Activated CD4-positive, alpha-beta T cell treated with anti-CD3 and anti-CD28 coated beads, Interleukin-2, amount 10 ng/mL, durations not matched to agents 7 days and 5 days (primary cell): ENCODE data around the gene TCP10L. TPM values are rescaled to one million over a fixed set of nuclear protein-coding genes. Genes with fewer than 3 reads are reported as not detected.
"Not testable (repeated sequence)": the region's sequence is repeated elsewhere in the genome, so short reads cannot be mapped to it uniquely, and the experiment has no call there.

Source experiments
- CTCF ChIA-PET: fragments of 350-600 bp; sonication (Branson Sonifier 250); formaldehyde crosslinking; loops from one replicate; lab custom pipeline; 2021; ENCODE audit warnings: antibody characterized with exemption; lab: Charles Lee
- POLR2A ChIA-PET: fragments of 350-600 bp; sonication (Branson Sonifier 250); formaldehyde crosslinking; loops from one replicate; lab custom pipeline; 2021; ENCODE audit warnings: antibody characterized with exemption; lab: Charles Lee
- DNase-seq: peaks from one replicate; pipeline ENCODE4 v3.0.0-alpha.2; 2020
- H3K27ac Mint-ChIP-seq: one replicate; pipeline ENCODE4 v1.8.0; 2021; ENCODE audit warnings: mild to moderate bottlenecking, moderate library complexity, mixed read lengths
- H3K27me3 Mint-ChIP-seq: one replicate; pipeline ENCODE4 v1.8.0; 2021; ENCODE audit warnings: mixed read lengths
- H3K36me3 Mint-ChIP-seq: one replicate; pipeline ENCODE4 v1.8.0; 2021; ENCODE audit warnings: low read depth, mixed read lengths
- H3K4me1 Mint-ChIP-seq: one replicate; pipeline ENCODE4 v1.8.0; 2021; ENCODE audit warnings: mixed read lengths
- H3K4me3 Mint-ChIP-seq: one replicate; pipeline ENCODE4 v1.8.0; 2021; ENCODE audit warnings: mild to moderate bottlenecking, moderate library complexity, mixed read lengths
- H3K9me3 Mint-ChIP-seq: one replicate; pipeline ENCODE4 v1.8.0; 2021; ENCODE audit warnings: mixed read lengths
- total RNA-seq, 2 experiments: library from RNA; stranded (reverse); gene quantifications; one replicate each; pipeline ENCODE4 v1.2.3, GENCODE V29; 2021

TCP10L gene
- total RNA-seq, 2 experiments from 2014 or later: 0.71 to 0.72 TPM

DNA sequence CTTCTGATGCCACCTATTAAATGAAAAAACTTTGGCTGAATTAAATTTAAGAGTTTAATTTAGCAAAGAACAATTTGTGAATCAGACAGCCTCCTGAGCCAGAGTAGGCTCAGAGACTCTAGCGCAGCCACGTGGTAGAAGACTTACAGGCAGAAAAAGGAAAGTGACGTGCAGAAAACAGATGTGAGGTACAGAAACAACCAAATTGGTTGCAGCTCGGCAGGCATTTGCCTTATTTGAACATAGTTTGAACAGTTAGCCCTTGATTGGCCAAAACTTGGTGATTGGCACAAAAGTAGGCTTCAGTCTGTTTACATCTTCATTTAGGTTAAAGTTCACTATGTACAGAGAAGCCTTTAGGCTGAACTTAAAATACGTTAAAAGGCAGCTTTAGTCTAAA is 22.9 kb downstream of the TCP10L start:
- CTCF ChIA-PET: no interaction called here
- H3K4me1 Mint-ChIP-seq: peaks cover 6% of the 10 kb centered on the region
- peaks cover 4% of the 10 kb centered on the region for H3K36me3 Mint-ChIP-seq
- POLR2A ChIA-PET: no interaction called here
- no peak overlapping the region for H3K27ac Mint-ChIP-seq
- H3K9me3 Mint-ChIP-seq: peaks cover 9% of the 10 kb centered on the region
- peaks cover 3% of the 10 kb centered on the region for H3K27me3 Mint-ChIP-seq
- no peak overlapping the region for H3K4me3 Mint-ChIP-seq
- DNase-seq: peak; percentile 29

DNA sequence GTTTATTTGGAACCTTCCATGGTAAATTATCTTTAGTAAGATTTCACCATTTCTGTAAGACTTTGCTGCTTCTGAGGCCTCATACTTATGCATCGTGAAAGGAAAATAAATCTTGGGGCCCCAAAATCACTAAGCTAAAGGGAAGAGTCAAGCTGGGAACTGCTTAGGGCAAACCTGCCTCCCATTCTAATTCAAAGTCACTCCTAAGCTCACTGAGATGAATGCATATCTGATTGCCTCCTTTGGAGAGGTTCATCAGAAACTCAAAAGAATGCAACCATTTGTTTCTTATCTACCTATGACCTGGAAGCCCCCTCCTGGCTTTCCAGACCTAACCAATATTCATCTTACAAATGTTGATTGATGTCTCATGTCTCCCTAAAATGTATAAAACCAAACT is 23.8 kb downstream of the TCP10L start:
- not testable (repeated sequence) for H3K27ac Mint-ChIP-seq, DNase-seq, H3K27me3 Mint-ChIP-seq

DNA sequence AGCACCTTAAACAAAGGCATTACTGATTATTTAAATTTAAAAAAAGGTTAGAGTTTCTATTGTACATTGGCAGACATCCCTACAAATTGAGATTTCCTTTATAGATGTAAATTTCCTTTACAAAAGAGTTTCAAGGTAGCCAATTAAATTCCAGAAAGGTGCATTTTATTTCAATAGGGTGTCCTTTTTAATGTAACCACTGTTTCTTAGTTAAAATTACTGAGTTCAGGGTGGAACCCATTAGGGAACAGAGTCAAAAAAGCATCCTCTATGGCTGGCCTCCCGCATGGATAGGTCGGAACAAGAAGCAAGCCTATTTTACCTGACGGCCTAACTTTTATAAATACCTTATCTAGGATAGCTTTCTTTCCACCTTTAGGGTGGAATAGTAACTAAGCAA is 24.4 kb downstream of the TCP10L start:
- Mint-ChIP-seq H3K27ac (no peak overlapping the region), H3K27me3 (no peaks in the 10 kb centered on the region), H3K36me3 (peaks cover 4% of the 10 kb centered on the region), H3K4me3 (no peak overlapping the region), H3K4me1 (peaks cover 6% of the 10 kb centered on the region), H3K9me3 (peaks cover 9% of the 10 kb centered on the region)
- CTCF ChIA-PET: interaction anchor here (1.0 to 1.4 kb wide), 2 partner anchors 8 to 157 kb away, joined by 3 read pairs; no protein-coding TSS in a partner anchor
- DNase-seq: no peak
- POLR2A ChIA-PET: no interaction called here

More for the DNA sequence above, 23.8 kb downstream of the TCP10L start:
- CTCF ChIA-PET, H3K4me3 Mint-ChIP-seq, H3K9me3 Mint-ChIP-seq, H3K4me1 Mint-ChIP-seq, H3K36me3 Mint-ChIP-seq, POLR2A ChIA-PET: not testable (repeated sequence)

- Mint-ChIP-seq H3K4me1 (peaks cover 6% of the 10 kb centered on the region), H3K27ac (no peak overlapping the region), H3K9me3 (no peaks in the 10 kb centered on the region), H3K27me3 (no peaks in the 10 kb centered on the region), H3K36me3 (no peaks in the 10 kb centered on the region), H3K4me3 (no peak overlapping the region)
- ChIA-PET CTCF (no interaction called here), POLR2A (no interaction called here)
- DNase-seq: no peak
Measured at GRCh38 chr21:32559006-32559610, 26.2 kb downstream of the TCP10L start.

GRCh38 chr21:32558106-32558505 is 27.2 kb downstream of the TCP10L start:
- CTCF ChIA-PET: no interaction called here
- Mint-ChIP-seq H3K9me3 (no peaks in the 10 kb centered on the region), H3K36me3 (no peaks in the 10 kb centered on the region), H3K27ac (no peak overlapping the region), H3K27me3 (no peaks in the 10 kb centered on the region), H3K4me3 (no peak overlapping the region), H3K4me1 (peaks cover 6% of the 10 kb centered on the region)
- POLR2A ChIA-PET: no interaction called here
- no peak for DNase-seq

- ChIA-PET CTCF (no interaction called here), POLR2A (no interaction called here)
- no peak overlapping the region for H3K27ac Mint-ChIP-seq
- H3K27me3 Mint-ChIP-seq: peaks cover 2% of the 10 kb centered on the region
- H3K4me1 Mint-ChIP-seq: peaks cover 2% of the 10 kb centered on the region
- no peaks in the 10 kb centered on the region for H3K9me3 Mint-ChIP-seq
- no peak for DNase-seq
- no peaks in the 10 kb centered on the region for H3K36me3 Mint-ChIP-seq
- no peak overlapping the region for H3K4me3 Mint-ChIP-seq
Measured at GRCh38 chr21:32554832-32555638, 30.3 kb downstream of the TCP10L start.

- H3K36me3 Mint-ChIP-seq: no peaks in the 10 kb centered on the region
- peaks cover 2% of the 10 kb centered on the region for H3K27me3 Mint-ChIP-seq
- no peak overlapping the region for H3K27ac Mint-ChIP-seq
- ChIA-PET POLR2A (no interaction called here), CTCF (no interaction called here)
- H3K4me1 Mint-ChIP-seq: no peaks in the 10 kb centered on the region
- H3K9me3 Mint-ChIP-seq: no peaks in the 10 kb centered on the region
- no peak for DNase-seq
- no peak overlapping the region for H3K4me3 Mint-ChIP-seq
Measured at GRCh38 chr21:32549886-32550285, 35.4 kb downstream of the TCP10L start.

GRCh38 chr21:32549440-32549839 is 35.9 kb downstream of the TCP10L start:
- POLR2A ChIA-PET: no interaction called here
- Mint-ChIP-seq H3K4me1 (no peaks in the 10 kb centered on the region), H3K36me3 (no peaks in the 10 kb centered on the region), H3K4me3 (no peak overlapping the region), H3K9me3 (no peaks in the 10 kb centered on the region), H3K27me3 (peaks cover 2% of the 10 kb centered on the region), H3K27ac (no peak overlapping the region)
- CTCF ChIA-PET: no interaction called here
- no peak for DNase-seq

DNA sequence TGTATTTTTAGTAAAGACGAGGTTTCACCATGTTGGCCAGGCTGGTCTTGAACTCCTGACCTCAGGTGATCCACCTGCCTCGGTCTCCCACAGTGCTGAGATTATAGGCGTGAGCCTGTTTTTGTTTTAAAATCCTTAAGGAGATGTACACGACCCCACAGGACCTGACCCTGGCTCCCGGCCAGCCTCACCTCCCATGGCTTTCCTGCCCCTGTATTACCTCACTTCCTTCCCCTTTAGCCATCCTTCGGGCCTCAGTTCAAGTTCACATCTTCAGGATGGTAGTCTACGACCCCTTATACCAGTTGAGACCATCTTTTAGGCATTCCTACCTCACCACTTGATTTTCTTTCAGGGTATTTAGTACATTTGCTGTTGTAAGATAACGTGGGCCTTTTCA is 36.3 kb downstream of the TCP10L start:
- Mint-ChIP-seq H3K4me3 (no peak overlapping the region), H3K4me1 (no peaks in the 10 kb centered on the region), H3K27me3 (peaks cover 2% of the 10 kb centered on the region), H3K9me3 (no peaks in the 10 kb centered on the region), H3K36me3 (no peaks in the 10 kb centered on the region), H3K27ac (no peak overlapping the region)
- ChIA-PET CTCF (no interaction called here), POLR2A (no interaction called here)
- DNase-seq: no peak

DNA sequence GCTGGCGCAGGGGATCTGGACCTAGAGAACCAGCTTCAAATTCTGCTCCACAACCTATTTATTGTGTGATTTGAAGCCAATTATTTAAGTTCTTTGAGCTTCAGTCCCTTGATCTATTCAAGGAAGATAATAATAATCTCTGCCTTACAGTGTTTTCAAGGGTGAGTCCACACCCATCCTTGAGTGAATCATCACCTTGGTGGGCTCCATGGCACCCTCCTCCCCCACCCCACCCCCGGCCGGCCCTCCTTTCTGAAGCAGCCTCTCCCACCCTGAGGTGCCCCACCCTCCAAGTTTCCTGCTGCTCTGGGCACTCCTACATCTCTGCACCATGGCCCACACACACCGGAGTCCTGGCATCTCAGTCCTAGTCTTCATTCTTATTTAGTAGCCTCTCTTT is 38.3 kb downstream of the TCP10L start:
- Mint-ChIP-seq H3K9me3 (no peaks in the 10 kb centered on the region), H3K36me3 (no peaks in the 10 kb centered on the region), H3K27ac (no peak overlapping the region), H3K27me3 (peaks cover 2% of the 10 kb centered on the region), H3K4me1 (no peaks in the 10 kb centered on the region), H3K4me3 (no peak overlapping the region)
- ChIA-PET POLR2A (no interaction called here), CTCF (interaction anchor here (0.6 to 0.7 kb wide), 2 partner anchors 24 to 583 kb away, joined by 3 read pairs; no protein-coding TSS in a partner anchor)
- DNase-seq: no peak

DNA sequence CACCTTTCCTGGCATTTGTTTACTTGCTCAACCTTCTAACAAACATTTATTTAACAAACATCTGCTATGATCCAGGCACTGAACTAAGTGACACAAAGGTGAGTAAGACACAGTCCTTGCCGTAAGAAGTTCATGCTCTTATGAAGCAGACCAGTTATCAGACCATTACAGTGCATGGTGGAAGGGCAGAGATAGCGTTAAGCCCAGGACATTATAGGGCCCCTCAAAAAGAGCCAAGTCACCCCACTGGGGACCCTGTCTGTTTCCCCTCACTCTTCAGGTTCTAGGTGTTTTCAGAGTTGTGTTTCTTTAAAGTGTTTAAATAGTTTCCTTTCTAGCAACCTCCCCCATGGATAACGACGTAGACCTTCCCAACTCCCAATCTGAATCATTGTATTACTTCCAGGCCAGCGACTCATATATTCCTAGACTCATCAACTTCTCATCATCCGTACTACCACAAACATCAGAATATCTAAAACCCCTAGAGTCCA is 39.3 kb downstream of the TCP10L start:
- POLR2A ChIA-PET: no interaction called here
- no peak for DNase-seq
- CTCF ChIA-PET: no interaction called here
- Mint-ChIP-seq H3K4me3 (no peak overlapping the region), H3K4me1 (no peaks in the 10 kb centered on the region), H3K27ac (no peak overlapping the region), H3K9me3 (no peaks in the 10 kb centered on the region), H3K27me3 (peaks cover under 1% of the 10 kb centered on the region), H3K36me3 (no peaks in the 10 kb centered on the region)

DNA sequence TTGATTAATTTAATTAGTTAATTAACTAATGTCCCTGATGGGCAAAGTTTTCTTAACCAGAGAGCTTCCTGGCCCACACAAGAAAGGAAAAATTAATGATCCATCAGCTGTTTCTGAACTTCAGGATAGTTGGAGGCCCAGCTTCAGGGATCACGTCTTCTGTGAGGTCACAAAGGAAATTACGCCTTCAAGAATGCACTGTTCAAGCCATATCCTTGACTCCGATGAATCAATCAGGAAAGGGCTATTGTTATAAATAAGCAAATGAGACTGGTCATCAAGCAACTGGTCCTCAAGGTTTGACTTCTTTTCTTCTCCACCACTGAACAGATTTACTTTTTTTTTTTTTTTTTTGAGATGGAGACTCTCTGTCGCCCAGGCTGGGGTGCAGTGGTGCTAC is 40.6 kb downstream of the TCP10L start:
- POLR2A ChIA-PET: no interaction called here
- CTCF ChIA-PET: no interaction called here
- Mint-ChIP-seq H3K4me1 (no peaks in the 10 kb centered on the region), H3K27me3 (no peaks in the 10 kb centered on the region), H3K36me3 (no peaks in the 10 kb centered on the region), H3K9me3 (no peaks in the 10 kb centered on the region), H3K4me3 (no peak overlapping the region), H3K27ac (no peak overlapping the region)
- DNase-seq: no peak

DNA sequence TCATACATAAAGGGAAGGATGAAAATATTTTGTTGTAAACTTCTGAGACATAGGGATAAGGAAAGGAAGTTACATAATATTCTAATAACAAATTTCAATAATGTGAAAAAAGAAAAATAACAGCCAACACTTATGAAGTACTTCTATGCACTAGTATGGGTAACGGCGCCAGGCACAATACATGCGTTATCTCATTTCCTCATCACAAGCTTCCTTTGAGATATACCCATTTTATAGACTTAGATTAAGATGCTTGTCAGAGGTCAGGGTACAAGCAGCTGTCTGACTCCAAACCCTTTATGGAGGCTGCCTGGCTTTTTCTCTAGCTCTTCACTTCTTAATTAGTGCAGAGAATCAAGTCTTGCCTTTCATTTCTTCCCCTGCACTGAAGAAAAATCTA is 41.3 kb downstream of the TCP10L start:
- DNase-seq: no peak
- CTCF ChIA-PET: interaction anchor here (0.6 kb wide), 1 partner anchor 290 kb away, joined by 4 read pairs; no protein-coding TSS in a partner anchor
- Mint-ChIP-seq H3K27ac (no peak overlapping the region), H3K36me3 (no peaks in the 10 kb centered on the region), H3K9me3 (no peaks in the 10 kb centered on the region), H3K4me3 (no peak overlapping the region), H3K4me1 (peaks cover under 1% of the 10 kb centered on the region), H3K27me3 (no peaks in the 10 kb centered on the region)
- POLR2A ChIA-PET: no interaction called here
